CD4-positive, alpha-beta T cell treated with Interleukin-15 for 4 hours (primary cell): ENCODE results near the gene DIAPH2.
"Not testable (repeated sequence)": the region's sequence is repeated elsewhere in the genome, so short reads cannot be mapped to it uniquely, and the experiment has no call there.

Experiments
- DNase-seq: peaks from one replicate; pipeline ENCODE4 v3.0.0-alpha.2; 2020; ENCODE audit warnings: low spot score

Gene DIAPH2

DNA sequence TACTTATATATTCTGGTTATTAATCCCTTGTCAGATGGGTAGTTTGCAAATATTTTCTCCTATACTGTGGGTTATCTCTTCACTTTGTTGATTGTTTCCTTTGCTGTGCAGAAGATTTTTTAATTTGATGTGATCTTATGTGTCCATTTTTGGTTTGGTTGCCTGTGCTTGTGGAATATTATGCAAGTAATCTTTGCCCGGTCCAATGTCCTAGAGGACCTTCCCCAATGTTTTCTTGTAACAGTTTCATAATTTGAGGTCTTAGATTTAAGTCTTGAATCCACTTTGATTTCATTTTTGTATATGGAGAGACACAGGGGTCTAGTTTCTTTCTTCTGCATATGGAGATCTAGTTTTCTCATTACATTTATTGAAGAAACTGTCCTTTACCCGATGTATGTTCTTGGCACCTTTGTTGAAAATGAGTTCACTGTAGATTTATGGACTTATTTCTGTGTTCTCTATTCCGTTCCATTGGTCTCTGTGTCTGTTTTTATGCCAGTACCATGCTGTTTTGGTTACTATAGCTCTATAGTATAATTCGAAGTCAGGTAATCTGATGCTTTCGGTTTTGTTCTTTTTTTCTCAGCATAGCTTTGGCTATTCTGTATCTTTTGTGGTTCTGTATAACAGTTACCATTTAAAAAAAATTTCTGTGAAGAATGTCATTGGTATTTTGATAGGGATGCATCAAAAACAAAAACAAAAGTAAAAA, 34.7 kb downstream of the DIAPH2 start:
- DNase-seq, result no peak

DNA sequence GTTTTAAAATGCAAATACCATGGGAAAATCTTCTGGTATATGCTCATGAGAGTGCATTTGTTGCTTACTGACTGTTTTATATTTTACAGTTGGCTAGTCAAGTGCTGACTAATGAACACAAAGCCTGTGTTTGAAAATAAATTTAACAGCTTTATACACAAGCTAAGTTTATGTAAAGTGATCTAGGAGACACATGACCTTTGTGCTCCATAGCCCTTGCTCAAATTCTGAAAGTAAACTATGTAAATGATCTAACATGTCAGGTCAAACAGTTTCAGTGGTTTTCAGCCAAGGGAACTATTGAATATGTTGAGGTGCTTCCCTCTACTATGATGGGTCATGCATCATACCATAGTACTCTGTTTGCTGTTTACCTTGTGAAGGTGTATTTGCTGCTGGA, 36.7 kb downstream of the DIAPH2 start:
- DNase-seq, result no peak

DNA sequence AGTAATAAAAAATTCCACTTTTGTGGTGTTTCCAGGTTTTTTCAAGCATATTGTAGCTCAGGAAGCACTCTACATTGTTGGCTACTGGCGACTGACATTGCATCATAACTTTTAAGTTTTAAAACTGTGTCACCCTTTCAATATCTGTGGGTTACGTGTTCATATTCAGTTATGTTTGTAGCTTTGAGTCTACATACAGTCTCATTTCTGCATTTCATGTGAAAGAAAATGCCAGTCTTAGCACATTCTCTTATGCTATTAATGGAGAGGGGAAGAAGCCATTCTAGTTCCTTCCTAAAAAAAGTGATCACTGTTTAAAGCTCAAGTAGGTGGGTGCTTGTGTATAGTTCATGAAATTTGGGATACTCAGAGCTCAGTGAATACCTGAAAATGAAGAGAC, 38.1 kb downstream of the DIAPH2 start:
- no peak for DNase-seq

GRCh38 chrX:96729053-96729452, 44.4 kb downstream of the DIAPH2 start:
- no peak for DNase-seq

- no peak for DNase-seq
These were observed 45.4 kb downstream of the DIAPH2 start for GRCh38 chrX:96729868-96730643.

DNA sequence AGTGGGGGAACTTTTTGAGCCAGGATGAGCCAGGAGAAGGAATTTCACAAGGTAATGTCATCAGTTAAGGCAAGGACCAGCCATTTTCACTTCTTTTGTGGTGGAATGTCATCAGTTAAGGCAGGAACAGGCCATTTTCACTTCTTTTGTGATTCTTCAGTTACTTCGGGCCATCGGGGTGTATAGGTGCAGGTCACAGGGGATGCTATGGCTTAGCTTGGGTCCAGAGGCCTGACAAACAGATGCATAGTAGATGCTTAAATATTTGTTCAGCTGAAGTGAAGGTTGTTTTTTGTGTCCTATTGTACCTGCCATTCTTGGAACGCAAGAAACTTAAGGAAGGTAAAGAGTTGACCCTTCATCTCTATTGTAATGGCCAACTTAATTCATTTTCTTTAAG, 46.4 kb downstream of the DIAPH2 start:
- DNase-seq, result not testable (repeated sequence)

DNA sequence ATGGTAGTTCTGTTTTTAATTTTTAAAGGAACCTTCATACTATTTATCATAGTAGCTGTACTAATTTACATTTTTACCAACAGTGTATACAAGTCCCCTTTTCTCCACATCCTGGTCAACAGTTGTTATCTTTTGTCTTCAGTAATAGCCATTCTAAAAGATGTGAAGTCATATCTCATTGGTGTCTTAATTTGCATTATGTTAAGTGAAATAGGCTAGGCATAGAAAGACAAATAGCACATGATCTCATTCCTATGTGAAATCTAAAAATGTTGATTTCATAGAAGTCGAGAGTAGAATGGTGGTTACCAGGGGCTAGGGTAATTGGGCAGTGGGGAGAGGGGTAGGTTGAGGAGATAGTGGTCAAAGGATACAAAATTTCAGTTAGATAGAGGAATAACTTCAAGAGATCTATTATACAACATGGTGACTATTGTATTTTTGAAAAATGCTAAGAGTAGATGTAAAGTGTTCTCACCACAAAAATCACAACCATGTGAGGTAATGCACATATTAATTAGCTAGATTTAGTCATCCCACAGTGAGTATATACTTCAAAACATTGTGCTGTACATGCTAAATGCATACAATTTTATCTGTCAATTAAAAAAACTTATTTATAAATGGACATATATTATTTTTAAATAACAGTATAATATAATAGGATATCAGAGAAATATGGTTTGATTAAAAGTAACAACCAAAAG, 58.9 kb downstream of the DIAPH2 start:
- no peak for DNase-seq

DNA sequence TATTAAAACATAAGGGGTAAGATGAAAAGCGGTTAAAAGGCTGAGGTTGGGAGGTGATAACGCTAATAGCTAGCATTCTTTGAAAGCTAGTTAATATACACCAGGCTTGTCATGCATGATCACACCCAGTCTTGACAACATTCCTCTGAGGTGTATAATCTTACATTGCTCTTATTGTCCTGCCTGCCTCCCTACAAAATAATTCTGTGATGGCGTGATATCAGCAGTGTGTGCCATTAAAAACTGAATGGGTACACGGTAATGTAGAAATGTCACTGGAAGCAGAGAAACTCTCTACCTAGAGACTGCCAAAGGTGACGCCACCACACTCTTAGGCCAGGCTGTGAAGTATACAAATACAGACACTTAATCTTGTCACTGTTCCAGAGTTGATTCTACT, 68.1 kb downstream of the DIAPH2 start:
- DNase-seq, result no peak

DNA sequence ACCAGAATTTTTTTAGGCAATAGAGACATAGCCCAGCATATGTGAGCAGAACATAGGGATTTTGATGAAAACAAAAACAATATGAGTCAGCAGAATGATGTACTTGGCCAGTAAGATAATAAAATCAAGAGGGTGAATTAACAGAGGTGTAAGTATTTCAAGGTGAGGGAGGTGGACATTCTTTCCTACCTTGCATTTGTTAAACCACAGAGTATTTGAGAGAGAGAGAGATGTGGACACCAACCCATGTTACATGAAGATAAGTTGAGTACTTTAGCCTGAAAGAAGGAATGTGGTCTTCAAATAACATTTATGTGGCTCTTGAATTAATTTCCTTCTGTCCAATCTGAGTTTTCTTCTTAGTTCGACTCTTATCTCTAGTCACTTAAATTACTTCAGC, 68.6 kb downstream of the DIAPH2 start:
- DNase-seq, result no peak

DNA sequence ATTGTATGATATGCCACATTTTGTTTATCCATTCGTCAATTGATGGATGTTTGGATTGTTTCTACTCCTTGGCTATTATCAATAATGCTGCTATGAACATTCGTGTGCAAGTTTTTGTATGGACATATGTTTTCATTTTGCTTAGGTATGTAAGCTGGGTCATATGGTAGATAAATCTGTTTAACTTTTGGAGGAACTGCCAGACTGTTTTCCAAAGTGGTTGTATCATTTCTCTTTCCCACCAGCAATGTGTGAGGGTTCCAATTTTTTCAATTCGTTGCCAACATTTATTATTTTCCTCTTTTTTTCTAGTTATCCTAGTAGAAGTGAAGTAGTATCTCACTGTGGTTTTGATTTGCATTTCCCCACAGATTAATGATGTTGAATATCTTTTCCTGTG, 71.8 kb downstream of the DIAPH2 start:
- no peak for DNase-seq

DNA sequence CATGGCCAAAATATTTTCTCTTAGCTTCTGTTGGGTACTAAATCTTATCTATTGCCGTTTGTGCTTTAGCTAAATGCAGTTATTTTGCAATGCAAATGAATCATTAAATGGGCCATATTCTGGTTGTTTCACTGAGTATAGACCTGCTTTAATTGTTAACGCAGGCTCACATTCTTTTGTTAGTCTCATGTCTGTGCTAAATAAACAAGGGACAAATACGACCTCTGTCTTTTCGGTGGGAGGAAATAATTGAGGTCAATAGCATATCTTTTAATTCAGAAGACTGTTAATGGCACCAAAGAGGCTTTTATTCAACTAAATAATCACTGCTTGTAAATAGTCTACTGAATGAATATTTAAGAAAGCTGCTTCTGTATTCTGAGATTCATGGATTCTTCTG, 76.9 kb downstream of the DIAPH2 start:
- no peak for DNase-seq

- DNase-seq, result no peak
These were observed 79.0 kb downstream of the DIAPH2 start for GRCh38 chrX:96763608-96764007.

- DNase-seq, result no peak
These were observed 80.2 kb downstream of the DIAPH2 start for GRCh38 chrX:96764864-96765263.

DNA sequence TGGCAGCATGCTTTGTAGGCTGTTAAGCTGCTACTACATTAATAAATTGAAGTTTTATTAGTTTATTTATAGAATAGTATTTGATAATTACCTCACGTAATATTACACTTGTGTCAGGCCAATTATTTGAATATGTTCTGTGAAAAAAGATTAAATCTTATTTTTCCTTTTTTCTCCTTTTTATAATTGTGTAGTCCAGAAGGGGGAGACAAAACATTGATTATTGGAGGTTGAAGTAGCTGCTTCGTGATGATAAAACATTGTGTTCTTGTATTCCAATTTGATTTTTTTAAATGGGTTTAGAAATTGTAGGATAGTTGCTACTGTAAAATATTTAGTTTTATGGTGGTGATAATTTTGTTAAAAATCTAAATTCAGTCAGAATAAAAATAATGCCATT, 85.7 kb downstream of the DIAPH2 start:
- DNase-seq, result no peak

- DNase-seq, result no peak
These were observed 86.8 kb downstream of the DIAPH2 start for GRCh38 chrX:96771486-96771885.

DNA sequence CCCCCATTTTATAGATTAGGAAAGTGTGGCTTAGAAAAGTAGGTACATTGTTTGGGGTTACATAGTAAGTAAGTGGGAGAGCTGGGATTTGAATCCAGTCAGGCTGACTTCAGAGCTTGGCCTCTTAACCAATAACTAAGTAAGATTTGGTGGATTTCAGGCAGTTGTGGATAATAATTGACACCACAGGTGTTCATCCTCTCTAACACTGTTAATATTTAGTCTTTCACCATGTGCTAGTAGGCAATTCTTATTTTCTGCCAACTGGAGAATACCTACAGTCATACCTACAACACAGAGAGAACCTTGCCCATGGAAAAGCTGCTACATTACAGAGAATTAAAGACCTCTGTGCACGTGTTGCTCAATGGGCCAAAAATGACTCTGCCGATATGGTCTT, 89.5 kb downstream of the DIAPH2 start:
- no peak for DNase-seq

- DNase-seq, result no peak
These were observed 92.3 kb downstream of the DIAPH2 start for GRCh38 chrX:96776966-96777365.

DNA sequence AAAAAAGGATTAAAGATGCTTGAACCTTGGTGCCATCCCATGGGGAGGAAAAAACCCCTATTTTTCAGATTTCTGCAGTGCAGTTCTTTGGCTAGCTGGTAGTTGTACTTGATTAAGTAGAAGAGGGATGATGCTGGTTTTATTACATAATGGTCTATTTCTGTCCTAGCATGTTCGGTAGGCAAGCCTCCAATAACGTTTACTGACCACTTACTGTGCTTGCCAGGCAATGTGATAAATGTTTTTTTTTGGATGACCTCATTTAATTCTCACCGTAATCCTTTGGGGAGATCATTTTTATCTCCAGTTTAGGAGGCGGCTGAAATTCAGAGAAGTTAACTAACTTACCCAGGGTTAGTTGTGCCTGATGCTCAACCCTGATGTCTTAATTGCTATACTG, 106.9 kb downstream of the DIAPH2 start:
- no peak for DNase-seq

DNA sequence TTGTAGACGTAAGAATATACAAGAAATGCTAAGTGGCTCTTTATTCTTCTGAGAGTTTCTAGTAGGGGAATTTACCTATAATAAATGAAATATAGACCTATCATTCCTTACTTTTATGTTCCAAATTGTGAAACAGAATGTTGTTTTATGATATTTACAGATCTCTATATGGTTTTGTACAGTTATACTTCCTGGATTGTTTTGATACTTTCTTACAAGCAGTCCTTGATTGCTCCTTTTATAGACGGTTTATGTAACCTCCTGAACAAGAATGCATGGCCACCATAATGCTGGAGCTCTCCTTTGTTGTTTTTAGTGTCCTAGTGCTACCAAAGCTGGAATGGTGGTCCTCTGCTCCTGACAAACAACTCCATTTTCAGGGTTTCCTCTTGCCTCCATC, 107.4 kb downstream of the DIAPH2 start:
- no peak for DNase-seq

- DNase-seq, result no peak
These were observed 114.3 kb downstream of the DIAPH2 start for GRCh38 chrX:96798982-96799381.

- DNase-seq, result no peak
These were observed 122.7 kb downstream of the DIAPH2 start for GRCh38 chrX:96807318-96807717.

DNA sequence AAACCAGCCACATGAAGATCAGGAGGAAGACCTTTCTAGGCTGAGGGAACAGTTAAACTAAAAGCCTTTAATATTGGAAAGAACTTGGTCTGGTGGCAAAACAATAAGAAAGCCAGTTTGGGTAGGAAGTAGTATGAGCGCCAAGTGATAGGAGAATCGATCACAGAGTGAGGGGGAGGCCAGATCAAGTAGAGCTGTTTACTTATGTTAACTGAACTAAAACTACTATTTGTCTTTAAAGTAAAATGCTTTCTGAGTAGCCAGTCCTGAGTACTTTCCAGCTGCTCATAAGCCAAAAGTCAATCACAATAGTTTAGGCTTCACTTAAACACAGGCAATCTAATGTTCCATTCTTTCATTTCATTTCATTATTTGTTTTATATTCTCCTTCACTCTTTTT, 136.3 kb downstream of the DIAPH2 start:
- no peak for DNase-seq

GRCh38 chrX:96824166-96824565, 139.5 kb downstream of the DIAPH2 start:
- no peak for DNase-seq
